ENCODE results near the gene ESF1.

DNA sequence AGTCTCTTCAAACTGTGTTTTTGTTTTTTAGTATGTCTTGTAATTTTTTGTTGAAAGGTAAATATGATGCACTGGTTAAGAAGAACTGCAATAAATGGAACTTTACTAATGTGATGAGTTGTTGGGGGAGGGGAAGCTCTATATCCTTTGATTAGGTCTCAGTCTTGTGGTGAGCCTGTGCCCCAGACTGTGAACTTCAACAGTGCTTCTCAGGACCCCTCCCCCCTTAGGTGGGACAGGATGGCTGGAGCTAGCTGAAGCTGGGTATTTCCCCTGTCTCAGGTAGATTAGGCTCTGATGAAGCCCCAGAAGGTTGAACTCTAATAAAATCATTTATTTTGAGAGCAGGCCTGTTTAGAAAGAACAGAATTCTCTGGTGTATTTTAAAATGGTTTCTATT is 114.6 kb downstream of the ESF1 start:
- no peak for TF ChIP-seq CTCF (IDR thresholded peaks at IDR 0.05 in 2 of 3, conservative IDR thresholded peaks at IDR 0.05 in 1 of 3; ENCODE audit: control insufficient read depth in 2 of 3, extremely low read depth in 1 of 3, insufficient read depth in 1 of 3, low read depth in 3 of 3, low read length in 3 of 3)
- no peak for TF ChIP-seq CEBPB (IDR thresholded peaks at IDR 0.05; ENCODE audit: borderline replicate concordance in 1 of 2, low read depth in 2 of 2, low read length in 2 of 2)
- TF ChIP-seq POU2F2 (IDR thresholded peaks at IDR 0.05; ENCODE audit: borderline replicate concordance, low read depth, low read length), result no peak
- TF ChIP-seq NBN (IDR thresholded peaks at IDR 0.05), result no peak
- no peak for TF ChIP-seq RB1 (IDR thresholded peaks at IDR 0.05; ENCODE audit: borderline replicate concordance)
- TF ChIP-seq EZH2 (IDR thresholded peaks at IDR 0.05; ENCODE audit: borderline replicate concordance, control insufficient read depth, low read depth, low read length), result no peak
- no peak for TF ChIP-seq FOXM1 (IDR thresholded peaks at IDR 0.05; ENCODE audit: low read depth, low read length)
- TF ChIP-seq POLR2A (IDR thresholded peaks at IDR 0.05; ENCODE audit: low read depth, low read length), result no peak
- no peak for TF ChIP-seq EP300 (IDR thresholded peaks at IDR 0.05; ENCODE audit: borderline replicate concordance in 1 of 2, control insufficient read depth in 1 of 2, low read depth in 2 of 2, low read length in 2 of 2)
- no peak for TF ChIP-seq SUZ12 (IDR thresholded peaks at IDR 0.05; ENCODE audit: unreplicated experiment)
- no peak for TF ChIP-seq YY1 (IDR thresholded peaks at IDR 0.05; ENCODE audit: low read depth, low read length)
- TF ChIP-seq, protein P1, sequence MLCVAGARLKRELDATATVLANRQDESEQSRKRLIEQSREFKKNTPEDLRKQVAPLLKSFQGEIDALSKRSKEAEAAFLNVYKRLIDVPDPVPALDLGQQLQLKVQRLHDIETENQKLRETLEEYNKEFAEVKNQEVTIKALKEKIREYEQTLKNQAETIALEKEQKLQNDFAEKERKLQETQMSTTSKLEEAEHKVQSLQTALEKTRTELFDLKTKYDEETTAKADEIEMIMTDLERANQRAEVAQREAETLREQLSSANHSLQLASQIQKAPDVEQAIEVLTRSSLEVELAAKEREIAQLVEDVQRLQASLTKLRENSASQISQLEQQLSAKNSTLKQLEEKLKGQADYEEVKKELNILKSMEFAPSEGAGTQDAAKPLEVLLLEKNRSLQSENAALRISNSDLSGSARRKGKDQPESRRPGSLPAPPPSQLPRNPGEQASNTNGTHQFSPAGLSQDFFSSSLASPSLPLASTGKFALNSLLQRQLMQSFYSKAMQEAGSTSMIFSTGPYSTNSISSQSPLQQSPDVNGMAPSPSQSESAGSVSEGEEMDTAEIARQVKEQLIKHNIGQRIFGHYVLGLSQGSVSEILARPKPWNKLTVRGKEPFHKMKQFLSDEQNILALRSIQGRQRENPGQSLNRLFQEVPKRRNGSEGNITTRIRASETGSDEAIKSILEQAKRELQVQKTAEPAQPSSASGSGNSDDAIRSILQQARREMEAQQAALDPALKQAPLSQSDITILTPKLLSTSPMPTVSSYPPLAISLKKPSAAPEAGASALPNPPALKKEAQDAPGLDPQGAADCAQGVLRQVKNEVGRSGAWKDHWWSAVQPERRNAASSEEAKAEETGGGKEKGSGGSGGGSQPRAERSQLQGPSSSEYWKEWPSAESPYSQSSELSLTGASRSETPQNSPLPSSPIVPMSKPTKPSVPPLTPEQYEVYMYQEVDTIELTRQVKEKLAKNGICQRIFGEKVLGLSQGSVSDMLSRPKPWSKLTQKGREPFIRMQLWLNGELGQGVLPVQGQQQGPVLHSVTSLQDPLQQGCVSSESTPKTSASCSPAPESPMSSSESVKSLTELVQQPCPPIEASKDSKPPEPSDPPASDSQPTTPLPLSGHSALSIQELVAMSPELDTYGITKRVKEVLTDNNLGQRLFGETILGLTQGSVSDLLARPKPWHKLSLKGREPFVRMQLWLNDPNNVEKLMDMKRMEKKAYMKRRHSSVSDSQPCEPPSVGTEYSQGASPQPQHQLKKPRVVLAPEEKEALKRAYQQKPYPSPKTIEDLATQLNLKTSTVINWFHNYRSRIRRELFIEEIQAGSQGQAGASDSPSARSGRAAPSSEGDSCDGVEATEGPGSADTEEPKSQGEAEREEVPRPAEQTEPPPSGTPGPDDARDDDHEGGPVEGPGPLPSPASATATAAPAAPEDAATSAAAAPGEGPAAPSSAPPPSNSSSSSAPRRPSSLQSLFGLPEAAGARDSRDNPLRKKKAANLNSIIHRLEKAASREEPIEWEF (IDR thresholded peaks at IDR 0.05; ENCODE audit: insufficient replicate concordance, low read depth, low read length), result no peak

All from GM12878 (cell line).